ENCODE data around the gene SPPL3.

- TF ChIP-seq EZH2 (IDR thresholded peaks at IDR 0.05; ENCODE audit: low read length, unreplicated experiment): no peak
- TF ChIP-seq CTCF (conservative IDR thresholded peaks at IDR 0.05; ENCODE audit: low read depth, low read length): no peak
- TF ChIP-seq EZH2phosphoT487 (IDR thresholded peaks at IDR 0.05; ENCODE audit: borderline replicate concordance, low read length): no peak
Measured at GRCh38 chr12:120774169-120774916, 129.8 kb downstream of the SPPL3 start.

Data from PC-3 (cell line).